ENCODE measurements around the gene PTCH1.

DNA sequence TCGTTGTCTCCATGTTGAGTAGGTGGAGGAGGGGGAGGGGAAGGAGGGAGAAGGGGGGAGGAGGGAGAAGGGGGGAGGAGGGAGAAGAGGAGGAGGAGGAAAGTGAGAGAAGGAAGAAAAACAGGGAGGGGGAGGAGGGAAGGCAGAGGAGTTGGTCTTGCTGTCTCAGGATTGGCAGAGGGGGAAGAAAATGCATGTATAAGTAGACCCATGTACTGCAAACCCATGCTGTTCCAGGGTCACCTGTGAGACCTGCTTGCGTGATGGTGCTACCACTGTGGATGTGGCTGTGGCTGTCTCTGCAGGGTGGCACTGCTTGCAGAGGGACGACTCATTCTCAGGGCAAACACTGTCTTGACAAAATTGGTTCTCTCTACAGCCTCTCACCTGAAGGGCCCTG, 76.3 kb downstream of the PTCH1 start:
- TF ChIP-seq, protein P1, sequence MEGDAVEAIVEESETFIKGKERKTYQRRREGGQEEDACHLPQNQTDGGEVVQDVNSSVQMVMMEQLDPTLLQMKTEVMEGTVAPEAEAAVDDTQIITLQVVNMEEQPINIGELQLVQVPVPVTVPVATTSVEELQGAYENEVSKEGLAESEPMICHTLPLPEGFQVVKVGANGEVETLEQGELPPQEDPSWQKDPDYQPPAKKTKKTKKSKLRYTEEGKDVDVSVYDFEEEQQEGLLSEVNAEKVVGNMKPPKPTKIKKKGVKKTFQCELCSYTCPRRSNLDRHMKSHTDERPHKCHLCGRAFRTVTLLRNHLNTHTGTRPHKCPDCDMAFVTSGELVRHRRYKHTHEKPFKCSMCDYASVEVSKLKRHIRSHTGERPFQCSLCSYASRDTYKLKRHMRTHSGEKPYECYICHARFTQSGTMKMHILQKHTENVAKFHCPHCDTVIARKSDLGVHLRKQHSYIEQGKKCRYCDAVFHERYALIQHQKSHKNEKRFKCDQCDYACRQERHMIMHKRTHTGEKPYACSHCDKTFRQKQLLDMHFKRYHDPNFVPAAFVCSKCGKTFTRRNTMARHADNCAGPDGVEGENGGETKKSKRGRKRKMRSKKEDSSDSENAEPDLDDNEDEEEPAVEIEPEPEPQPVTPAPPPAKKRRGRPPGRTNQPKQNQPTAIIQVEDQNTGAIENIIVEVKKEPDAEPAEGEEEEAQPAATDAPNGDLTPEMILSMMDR (IDR thresholded peaks at IDR 0.05; ENCODE audit: low read depth, low read length): no peak
- TF ChIP-seq EZH2phosphoT487 (IDR thresholded peaks at IDR 0.05; ENCODE audit: low read depth): no peak
